HUES48 (cell line): ENCODE results near the gene CLCN3.
A peak's percentile ranks its signal among the peaks of the same experiment; 100 is the strongest.
"Not testable (repeated sequence)": the region's sequence is repeated elsewhere in the genome, so short reads cannot be mapped to it uniquely, and the experiment has no call there.

Experiments
- H3K27ac ChIP-seq: one replicate; pipeline ENCODE4 v1.7.0; 2013; ENCODE audit warnings: low read depth, low read length, inconsistent platforms
- H3K27me3 ChIP-seq: 2 replicates; pipeline ENCODE4 v1.6.1; 2013; ENCODE audit warnings: mild to moderate bottlenecking, low read length; ENCODE audit not compliant: control insufficient read depth, insufficient read depth
- H3K36me3 ChIP-seq: 2 replicates; pipeline ENCODE4 v1.6.1; 2013; ENCODE audit warnings: low read length; ENCODE audit not compliant: control insufficient read depth, insufficient read depth
- H3K4me1 ChIP-seq: 2 replicates; pipeline ENCODE4 v1.6.1; 2013; ENCODE audit warnings: mild to moderate bottlenecking, low read length; ENCODE audit not compliant: control insufficient read depth, insufficient read depth
- H3K4me3 ChIP-seq: 2 replicates; pipeline ENCODE4 v1.5.1; 2013; ENCODE audit warnings: mild to moderate bottlenecking, low read depth, low read length
- H3K9ac ChIP-seq: 2 replicates; pipeline ENCODE4 v1.6.1; 2013; ENCODE audit warnings: mild to moderate bottlenecking, low read depth, low read length, moderate library complexity
- H3K9me3 ChIP-seq: 2 replicates; pipeline ENCODE4 v1.6.1; 2013; ENCODE audit warnings: low read length; ENCODE audit not compliant: control insufficient read depth, insufficient read depth

Gene CLCN3

GRCh38 chr4:169618986-169619385, 1.4 kb upstream of the CLCN3 start:
- no peaks in the 10 kb centered on the region for H3K36me3 ChIP-seq
- no peaks in the 10 kb centered on the region for H3K9me3 ChIP-seq
- peaks cover 14% of the 10 kb centered on the region; the same call in 1 of the 2 replicates for H3K4me1 ChIP-seq
- H3K4me3 ChIP-seq, result 0 out of 2 replicates have a peak overlapping the region, but pooled peaks have one; percentile 89
- H3K27ac ChIP-seq, result no peak overlapping the region
- no peaks in the 10 kb centered on the region for H3K27me3 ChIP-seq
- H3K9ac ChIP-seq, result no peak overlapping the region

- H3K27ac ChIP-seq, result peak overlapping the region; percentile 87
- peak overlapping the region; percentile 89 for H3K4me3 ChIP-seq
Observed at GRCh38 chr4:169619518-169619957, 840 bp upstream of the CLCN3 start.

GRCh38 chr4:169620880-169621248, 486 bp downstream of the CLCN3 start:
- H3K9ac ChIP-seq, result peak overlapping the region; percentile 90
- H3K36me3 ChIP-seq, result no peaks in the 10 kb centered on the region
- peak overlapping the region; percentile 89 for H3K4me3 ChIP-seq
- H3K27ac ChIP-seq, result peak overlapping the region; percentile 92
- peaks cover 14% of the 10 kb centered on the region; the same call in 1 of the 2 replicates for H3K4me1 ChIP-seq
- H3K9me3 ChIP-seq, result no peaks in the 10 kb centered on the region
- no peaks in the 10 kb centered on the region for H3K27me3 ChIP-seq

More at GRCh38 chr4:169619518-169619957, 840 bp upstream of the CLCN3 start:
- H3K36me3 ChIP-seq, result no peaks in the 10 kb centered on the region
- peak overlapping the region; percentile 28; the same call in 1 of the 2 replicates for H3K9ac ChIP-seq
- H3K9me3 ChIP-seq, result no peaks in the 10 kb centered on the region
- no peaks in the 10 kb centered on the region for H3K27me3 ChIP-seq
- peaks cover 14% of the 10 kb centered on the region; the same call in 1 of the 2 replicates for H3K4me1 ChIP-seq

- no peaks in the 10 kb centered on the region for H3K36me3 ChIP-seq
- peak overlapping the region; percentile 89 for H3K4me3 ChIP-seq
- no peaks in the 10 kb centered on the region for H3K27me3 ChIP-seq
- H3K9me3 ChIP-seq, result no peaks in the 10 kb centered on the region
- H3K4me1 ChIP-seq, result peaks cover 14% of the 10 kb centered on the region; the same call in 1 of the 2 replicates
- no peak overlapping the region for H3K27ac ChIP-seq
- peak overlapping the region; percentile 39; the same call in 1 of the 2 replicates for H3K9ac ChIP-seq
Observed at GRCh38 chr4:169621731-169622492, 1.5 kb downstream of the CLCN3 start.

- H3K27me3 ChIP-seq, result no peaks in the 10 kb centered on the region
- H3K4me3 ChIP-seq, result peak overlapping the region; percentile 89
- no peak overlapping the region for H3K27ac ChIP-seq
- peaks cover 14% of the 10 kb centered on the region; the same call in 1 of the 2 replicates for H3K4me1 ChIP-seq
- H3K9ac ChIP-seq, result no peak overlapping the region
- no peaks in the 10 kb centered on the region for H3K36me3 ChIP-seq
- H3K9me3 ChIP-seq, result no peaks in the 10 kb centered on the region
Observed at GRCh38 chr4:169622566-169622965, 2.2 kb downstream of the CLCN3 start.

- H3K9ac ChIP-seq, H3K9me3 ChIP-seq, H3K4me3 ChIP-seq, H3K36me3 ChIP-seq, H3K27ac ChIP-seq, H3K27me3 ChIP-seq: not testable (repeated sequence)
- peaks cover 14% of the 10 kb centered on the region; the same call in 1 of the 2 replicates for H3K4me1 ChIP-seq
Observed at GRCh38 chr4:169624012-169624411, 3.6 kb downstream of the CLCN3 start.

- peaks cover 14% of the 10 kb centered on the region; the same call in 1 of the 2 replicates for H3K4me1 ChIP-seq
- no peaks in the 10 kb centered on the region for H3K9me3 ChIP-seq
- H3K9ac ChIP-seq, result no peak overlapping the region
- H3K27ac ChIP-seq, result no peak overlapping the region
- H3K27me3 ChIP-seq, result no peaks in the 10 kb centered on the region
- H3K36me3 ChIP-seq, result no peaks in the 10 kb centered on the region
- no peak overlapping the region for H3K4me3 ChIP-seq
Observed at GRCh38 chr4:169625886-169626285, 5.5 kb downstream of the CLCN3 start.

- Histone ChIP-seq H3K27me3 (no peaks in the 10 kb centered on the region), H3K9me3 (no peaks in the 10 kb centered on the region), H3K36me3 (no peaks in the 10 kb centered on the region), H3K4me1 (peaks cover 11% of the 10 kb centered on the region; the same call in 1 of the 2 replicates), H3K9ac (no peak overlapping the region), H3K4me3 (no peak overlapping the region), H3K27ac (no peak overlapping the region)
Observed at GRCh38 chr4:169626331-169627282, 6.2 kb downstream of the CLCN3 start.

GRCh38 chr4:169627307-169627706, 6.9 kb downstream of the CLCN3 start:
- Histone ChIP-seq H3K9ac (no peak overlapping the region), H3K36me3 (no peaks in the 10 kb centered on the region), H3K4me3 (no peak overlapping the region), H3K4me1 (peaks cover 4% of the 10 kb centered on the region; the same call in 1 of the 2 replicates), H3K27ac (no peak overlapping the region), H3K9me3 (no peaks in the 10 kb centered on the region), H3K27me3 (no peaks in the 10 kb centered on the region)

GRCh38 chr4:169628579-169628978, 8.2 kb downstream of the CLCN3 start:
- H3K9ac ChIP-seq, result no peak overlapping the region

More at GRCh38 chr4:169628579-169628978, 8.2 kb downstream of the CLCN3 start:
- H3K4me3 ChIP-seq, result no peak overlapping the region
- H3K27ac ChIP-seq, result no peak overlapping the region
- no peaks in the 10 kb centered on the region for H3K4me1 ChIP-seq
- H3K27me3 ChIP-seq, result no peaks in the 10 kb centered on the region
- H3K9me3 ChIP-seq, result no peaks in the 10 kb centered on the region
- H3K36me3 ChIP-seq, result no peaks in the 10 kb centered on the region
